Right renal cortex interstitium (tissue), 3 donors: ENCODE measurements around the gene PARM1. TPM values are rescaled to one million over a fixed set of nuclear protein-coding genes. Genes with fewer than 3 reads are reported as not detected.

ENCODE experiments used
- DNase-seq, 3 donors: peaks; one replicate each; pipeline ENCODE4 v3.0.0-alpha.2; 2013; ENCODE audit warnings: low read depth in 3 of 3, low spot score in 2 of 3
- polyA plus RNA-seq, 3 donors: library from polyadenylated mRNA; unstranded; fragments of 120-200 nt; gene quantifications; one replicate each; pipeline ENCODE4 v1.2.1, GENCODE V29; 2013; ENCODE audit not compliant: insufficient read length in 3 of 3

PARM1 gene
- polyA plus RNA-seq, 3 donors, result 52.7 to 58.7 (median 58.6) TPM

DNA sequence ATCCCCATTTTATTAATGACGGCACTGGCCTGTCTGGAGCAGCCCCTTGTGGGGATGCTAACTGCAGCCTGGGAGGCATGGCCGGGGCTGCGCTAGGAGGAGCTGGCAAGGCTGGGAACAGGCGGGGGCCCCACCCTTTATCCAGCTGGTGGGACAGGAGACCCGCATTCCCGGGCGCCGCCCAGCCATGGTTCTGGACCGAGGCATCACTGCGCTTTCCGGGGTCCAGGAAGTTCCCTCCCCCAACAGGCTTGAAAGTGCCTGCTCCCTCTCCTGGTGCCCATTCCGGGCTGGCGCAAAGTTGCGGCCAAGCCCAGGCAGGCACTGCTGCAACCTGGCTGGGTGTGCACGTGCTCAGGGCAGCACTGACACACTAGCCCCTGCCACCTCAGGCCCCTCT lies 124.5 kb downstream of the PARM1 start:
- no peak for DNase-seq

DNA sequence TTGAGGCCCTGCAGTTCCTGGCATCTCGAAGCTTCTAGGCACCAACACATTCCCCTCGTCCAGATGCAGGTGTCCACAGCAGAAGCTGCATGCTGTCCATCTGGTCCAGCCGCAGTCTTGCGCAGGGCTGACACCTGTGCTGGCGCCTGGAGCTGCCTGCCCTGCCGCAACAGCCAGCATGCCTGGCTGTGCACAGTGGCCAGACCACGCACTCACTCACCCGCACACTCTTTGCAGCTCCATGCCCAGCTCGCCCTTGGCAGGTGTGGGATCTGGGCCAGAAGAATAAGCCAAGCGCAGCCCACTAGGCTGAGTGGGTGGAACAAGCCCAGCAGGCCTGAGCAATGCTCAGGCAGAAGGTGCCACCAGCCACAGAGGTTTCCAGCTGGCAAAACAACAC lies 125.6 kb downstream of the PARM1 start:
- no peak for DNase-seq

DNA sequence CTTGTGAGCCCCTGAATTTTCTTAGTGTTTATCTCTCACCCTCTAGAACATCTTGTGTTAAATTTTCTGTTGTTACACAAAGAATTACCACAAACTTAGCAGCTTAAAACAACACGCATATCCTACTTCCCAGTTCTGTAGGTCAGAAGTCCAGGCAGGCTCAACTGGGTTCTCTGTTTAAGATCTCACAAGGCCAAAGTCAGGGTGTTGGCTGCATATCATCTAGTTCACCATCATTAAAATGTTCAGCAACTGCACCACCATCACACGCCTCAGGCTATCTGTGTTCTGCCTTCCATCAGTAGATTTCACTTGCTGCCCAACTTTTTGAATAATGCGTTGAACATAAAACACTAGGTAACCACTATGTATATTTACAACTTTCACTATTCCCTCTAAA lies 130.5 kb downstream of the PARM1 start:
- DNase-seq, result no peak

DNA sequence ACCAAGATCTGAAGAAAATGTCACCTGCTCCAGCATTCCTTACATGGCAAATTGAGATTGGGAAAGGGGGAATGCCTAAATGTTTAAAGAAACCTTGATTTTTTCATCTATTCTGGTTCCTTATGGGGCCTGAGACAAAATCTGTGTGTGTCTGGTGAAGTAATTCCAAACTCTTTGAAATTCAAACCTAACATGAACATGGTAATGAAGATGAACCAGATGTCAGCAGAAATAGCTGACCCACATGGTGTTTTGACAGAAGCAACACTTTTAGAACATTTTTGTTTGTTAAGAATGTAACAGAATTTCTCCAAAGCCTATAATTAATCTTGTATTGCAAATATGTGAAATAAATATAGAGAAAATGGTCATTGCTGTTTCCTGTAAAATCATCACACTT lies 133.0 kb downstream of the PARM1 start:
- DNase-seq, result no peak

DNA sequence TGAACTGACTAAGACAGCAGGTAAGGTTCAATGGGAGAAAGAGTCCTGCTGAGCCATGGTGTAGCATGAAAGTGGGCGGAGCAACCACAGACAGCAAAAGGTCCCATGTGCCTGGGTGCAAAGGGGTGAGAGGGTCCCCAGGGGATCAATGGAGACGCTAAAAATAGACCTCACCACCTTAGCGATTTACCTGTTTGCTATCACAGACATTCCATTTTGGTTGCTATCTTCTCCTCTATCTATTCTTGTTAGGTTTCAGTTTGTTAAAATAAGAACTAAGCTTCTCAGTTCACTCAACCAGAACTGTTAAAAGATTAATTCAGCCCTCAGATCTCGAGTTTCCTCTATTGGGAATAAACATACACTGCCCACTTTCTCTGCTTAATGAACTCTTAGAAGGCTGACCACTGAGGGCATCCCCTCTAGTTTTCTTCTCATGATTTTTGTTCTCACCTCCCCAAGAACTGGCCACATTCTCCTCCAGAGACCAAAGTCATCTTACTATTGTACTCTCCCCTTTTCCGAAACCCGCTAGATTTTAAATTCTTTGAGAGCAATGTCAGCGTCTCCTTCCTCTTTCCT lies 136.7 kb downstream of the PARM1 start:
- no peak for DNase-seq

DNA sequence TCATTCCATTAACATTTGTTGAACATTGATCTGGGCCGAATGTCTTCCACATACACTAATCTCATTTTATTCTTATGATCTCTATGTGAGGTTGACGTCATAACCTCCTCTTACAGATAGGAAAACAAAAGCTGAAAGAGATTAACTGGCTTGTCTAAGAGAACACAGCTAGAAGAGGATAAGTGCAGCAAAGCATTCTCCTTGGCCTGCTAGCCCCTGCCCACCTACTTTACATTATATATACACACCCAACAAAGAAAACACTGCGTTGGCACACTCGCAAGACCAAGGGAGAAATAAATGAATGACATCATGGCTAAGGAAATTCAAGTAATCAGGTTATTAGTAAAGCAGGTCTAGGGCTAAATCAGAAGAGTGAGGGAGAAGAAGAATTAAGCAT lies 138.4 kb downstream of the PARM1 start:
- no peak for DNase-seq

DNA sequence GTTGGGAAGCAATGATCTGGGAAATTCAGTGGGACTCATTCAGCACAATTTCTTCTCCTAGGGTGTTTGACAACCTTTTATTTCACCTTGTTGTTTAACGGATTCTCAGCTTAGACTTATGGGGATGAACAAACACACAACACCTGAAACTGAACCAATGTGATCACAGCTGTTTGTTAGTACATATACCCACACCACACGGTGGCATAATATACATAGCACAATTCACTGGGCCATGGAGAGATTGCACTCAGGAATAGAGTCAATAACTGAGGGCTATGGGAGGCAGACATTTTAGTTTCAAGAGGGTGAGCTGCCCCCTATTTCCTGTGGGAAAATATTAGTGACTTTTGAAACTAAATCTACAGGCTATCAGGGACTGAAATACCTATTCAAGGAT lies 148.0 kb downstream of the PARM1 start:
- no peak for DNase-seq

DNA sequence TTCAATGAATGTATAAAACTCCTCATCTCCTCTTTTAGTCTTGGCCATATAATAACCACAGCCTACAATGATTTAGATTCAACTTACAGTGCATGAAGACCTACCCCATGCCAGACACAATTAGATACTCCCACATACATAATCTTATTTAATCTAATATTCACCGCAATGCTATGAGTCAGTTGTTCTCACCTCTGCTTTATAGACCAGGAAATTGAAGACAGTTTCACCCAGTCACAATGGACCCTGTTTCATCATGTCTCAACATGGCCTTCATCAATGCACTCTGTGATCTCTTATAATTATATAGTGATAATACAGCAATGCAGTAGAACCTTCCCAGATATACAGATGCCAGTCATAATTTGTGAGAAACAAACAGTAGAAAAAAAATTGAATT lies 148.6 kb downstream of the PARM1 start:
- no peak for DNase-seq

DNA sequence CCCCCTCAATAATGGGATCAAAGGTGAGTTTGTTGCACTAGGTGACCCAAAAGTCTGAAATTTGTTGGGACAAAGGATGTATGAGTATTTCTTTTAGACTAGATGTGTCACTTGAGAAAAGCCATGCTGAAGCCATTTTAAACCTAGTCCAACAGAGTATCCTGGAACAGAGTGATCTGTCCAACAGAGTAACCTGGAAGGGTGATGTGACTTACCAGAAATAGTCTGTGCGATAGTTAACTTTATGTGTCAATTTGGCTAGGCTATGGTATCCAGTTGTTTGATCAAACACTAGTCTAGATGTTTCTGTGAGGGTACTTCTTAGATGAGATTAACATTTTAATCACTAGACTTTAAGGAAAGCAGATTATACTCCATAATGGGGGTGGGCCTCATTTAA lies 154.5 kb downstream of the PARM1 start:
- DNase-seq, result no peak

DNA sequence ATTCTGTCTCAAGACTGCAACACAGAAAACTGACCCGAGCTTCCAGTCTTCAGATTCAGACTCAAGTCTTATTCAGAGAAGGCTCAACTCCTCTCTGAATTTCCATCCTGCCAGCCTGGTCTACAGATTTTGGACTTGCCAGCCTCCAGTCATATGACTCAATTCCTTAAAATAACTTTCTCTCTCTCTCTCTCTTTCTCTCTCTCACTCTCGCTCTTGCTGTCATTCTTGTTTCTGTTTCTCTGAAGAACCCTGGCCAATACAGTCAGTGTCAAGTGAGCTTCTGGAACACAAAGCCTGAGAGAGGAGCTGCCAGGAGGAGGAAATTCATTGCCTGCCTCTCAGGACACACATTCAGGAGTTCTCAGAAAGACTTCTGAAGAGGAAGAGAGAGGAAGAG lies 154.9 kb downstream of the PARM1 start:
- no peak for DNase-seq

DNA sequence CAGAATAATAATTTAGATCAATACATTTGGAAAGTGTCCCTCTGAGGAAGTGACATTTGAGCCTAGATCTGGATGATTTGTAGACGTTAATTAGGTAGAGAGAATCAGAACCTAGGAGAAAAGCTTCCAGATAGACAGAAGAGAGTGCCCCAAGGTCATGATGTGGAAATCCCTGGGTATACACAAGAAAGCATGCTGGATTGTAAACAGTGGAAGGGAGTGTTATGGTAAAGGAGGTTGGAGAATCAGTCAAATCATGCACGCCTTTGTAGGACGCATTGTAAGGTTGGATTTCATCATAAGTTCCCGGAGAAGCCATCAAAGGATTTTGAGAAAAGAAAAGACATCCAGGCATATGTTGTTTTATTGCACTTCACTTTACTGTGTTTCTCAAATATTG lies 156.3 kb downstream of the PARM1 start:
- DNase-seq, result no peak

DNA sequence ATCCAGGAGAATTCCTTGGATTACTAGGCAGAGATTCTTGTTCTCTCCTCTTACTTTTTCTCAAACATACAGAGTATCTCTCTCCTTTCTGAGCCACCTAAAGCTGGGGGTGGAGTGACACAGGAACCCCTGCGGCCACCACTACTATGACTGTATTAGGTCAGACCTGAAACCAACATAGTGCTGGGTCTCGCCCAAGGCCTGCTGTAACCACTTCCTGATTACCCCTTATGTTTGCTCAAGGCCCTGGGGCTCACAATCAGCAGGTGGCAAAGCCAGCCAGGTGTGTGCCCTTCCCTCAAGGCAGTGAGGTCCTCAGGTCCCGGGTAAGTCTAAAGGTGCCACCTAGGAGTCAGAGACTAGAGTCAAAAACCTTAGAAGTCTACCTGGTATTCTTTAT lies 166.4 kb downstream of the PARM1 start:
- DNase-seq, result no peak

Other genes starting within 250 kb of the PARM1 start
- 1 to 10 TPM; 6.2 to 7.1 (median 6.4) TPM for gene BTC, start 138.6 kb upstream of the PARM1 start, polyA plus RNA-seq